ENCODE measurements around the gene KLHL29.

DNA sequence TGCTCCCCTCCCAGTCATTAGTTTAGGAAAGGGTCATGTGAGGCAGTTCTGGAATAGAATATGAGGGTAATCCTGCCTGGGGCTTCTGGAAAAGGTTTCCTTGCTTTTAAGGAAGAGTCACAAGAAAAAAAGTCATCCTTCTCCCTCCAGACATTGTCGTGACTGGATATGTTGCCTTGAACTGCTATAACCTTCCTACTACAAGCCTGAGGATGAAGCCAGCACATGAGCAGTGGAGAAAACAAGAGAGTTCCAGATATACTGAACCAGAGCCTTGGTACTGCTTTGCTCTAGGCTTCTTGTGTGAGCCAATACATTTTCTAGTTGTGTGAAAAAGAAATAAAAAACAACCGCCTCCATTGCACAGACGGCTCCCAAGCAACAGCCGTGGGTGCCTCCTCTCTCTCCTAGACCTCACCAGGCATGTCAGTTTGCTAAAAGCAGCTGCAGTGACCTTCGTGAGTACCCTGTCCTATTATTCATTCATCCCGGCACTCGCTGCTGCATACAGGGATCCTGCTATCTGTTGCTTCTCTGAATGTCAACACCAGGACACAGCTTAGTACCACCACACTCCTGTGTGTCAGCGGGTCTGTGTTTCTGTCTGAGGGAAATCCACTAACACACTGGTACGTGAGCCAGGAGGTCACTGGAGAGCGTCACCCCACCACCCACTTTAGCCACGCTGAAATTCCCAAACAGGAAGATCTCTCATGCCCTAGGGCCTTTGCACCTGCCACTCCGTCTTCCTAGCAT, 186.7 kb downstream of the KLHL29 start:
- TF ChIP-seq, protein P1, sequence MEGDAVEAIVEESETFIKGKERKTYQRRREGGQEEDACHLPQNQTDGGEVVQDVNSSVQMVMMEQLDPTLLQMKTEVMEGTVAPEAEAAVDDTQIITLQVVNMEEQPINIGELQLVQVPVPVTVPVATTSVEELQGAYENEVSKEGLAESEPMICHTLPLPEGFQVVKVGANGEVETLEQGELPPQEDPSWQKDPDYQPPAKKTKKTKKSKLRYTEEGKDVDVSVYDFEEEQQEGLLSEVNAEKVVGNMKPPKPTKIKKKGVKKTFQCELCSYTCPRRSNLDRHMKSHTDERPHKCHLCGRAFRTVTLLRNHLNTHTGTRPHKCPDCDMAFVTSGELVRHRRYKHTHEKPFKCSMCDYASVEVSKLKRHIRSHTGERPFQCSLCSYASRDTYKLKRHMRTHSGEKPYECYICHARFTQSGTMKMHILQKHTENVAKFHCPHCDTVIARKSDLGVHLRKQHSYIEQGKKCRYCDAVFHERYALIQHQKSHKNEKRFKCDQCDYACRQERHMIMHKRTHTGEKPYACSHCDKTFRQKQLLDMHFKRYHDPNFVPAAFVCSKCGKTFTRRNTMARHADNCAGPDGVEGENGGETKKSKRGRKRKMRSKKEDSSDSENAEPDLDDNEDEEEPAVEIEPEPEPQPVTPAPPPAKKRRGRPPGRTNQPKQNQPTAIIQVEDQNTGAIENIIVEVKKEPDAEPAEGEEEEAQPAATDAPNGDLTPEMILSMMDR (conservative IDR thresholded peaks at IDR 0.05) = no peak
- TF ChIP-seq ZFX (IDR thresholded peaks at IDR 0.05) = no peak
